Eye (tissue), 1 donor: Measurements from ENCODE around the gene CLK3.
"Not testable (repeated sequence)": the region's sequence is repeated elsewhere in the genome, so short reads cannot be mapped to it uniquely, and the experiment has no call there.

Source experiments
- DNase-seq: peaks from one replicate; pipeline ENCODE4 v3.0.0-alpha.2; 2015

CLK3 gene

GRCh38 chr15:74615508-74616365 is at the start of gene CLK3:
TSS of gene CLK3 (plus strand) at chr15:74615836. CDS start at chr15:74619197, 3,361 bp downstream.
- peak; percentile 98 for DNase-seq

DNA sequence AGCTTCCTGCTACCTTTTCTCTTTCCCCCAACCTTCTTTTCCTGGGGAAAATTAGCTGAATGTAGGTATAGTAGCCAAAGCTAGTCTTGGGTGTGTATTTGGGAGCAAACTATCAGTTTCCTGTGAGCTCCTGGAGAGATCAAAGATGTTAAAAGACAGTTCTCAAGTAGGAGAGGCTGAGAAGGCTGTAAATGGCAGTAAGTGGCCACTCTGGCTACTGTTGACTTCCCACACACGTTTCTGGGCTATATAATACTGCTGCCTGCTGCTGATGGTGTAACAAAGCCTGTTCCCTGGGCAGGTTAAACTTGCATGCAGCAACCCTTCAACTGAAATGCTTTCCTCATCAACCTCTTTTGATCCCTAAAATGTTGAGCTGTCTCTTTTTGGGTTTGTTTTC is 47.0 kb upstream of the CLK3 start:
- no peak for DNase-seq

DNA sequence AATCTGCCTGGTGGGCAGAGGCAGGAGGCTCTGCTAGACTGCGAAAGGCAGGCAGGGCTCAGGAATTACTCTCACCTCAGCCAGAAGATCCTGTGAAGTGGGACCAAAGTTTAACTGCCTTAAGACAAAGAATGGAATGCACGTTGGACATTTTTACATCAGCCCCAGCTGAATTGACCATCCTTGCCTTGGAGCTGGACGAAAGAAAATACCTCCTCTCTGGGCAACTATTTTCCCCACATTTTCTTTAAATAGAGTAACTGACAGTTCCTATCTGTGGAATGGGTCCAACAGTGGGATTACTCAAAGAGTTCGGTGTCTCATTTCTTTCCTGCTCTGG is 45.9 kb upstream of the CLK3 start:
- no peak for DNase-seq

DNA sequence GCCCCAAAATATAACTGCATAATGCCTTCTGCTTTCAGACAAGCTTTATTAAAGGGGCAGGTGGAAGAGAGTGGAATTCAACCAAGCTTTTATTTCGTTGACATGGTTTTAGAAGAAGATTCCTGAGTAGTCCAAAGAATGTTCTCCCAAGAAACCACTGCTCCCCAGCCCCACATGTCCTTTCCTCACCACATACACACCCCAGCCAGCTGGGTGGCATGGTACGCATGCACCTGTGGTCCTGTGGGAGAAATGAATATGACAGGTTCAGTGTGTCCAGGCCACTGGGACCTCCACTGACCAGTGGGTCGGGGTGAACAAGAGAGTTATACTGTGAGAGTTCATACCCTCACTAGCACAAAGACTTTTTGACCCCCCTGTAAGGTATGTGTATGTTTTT is 44.4 kb upstream of the CLK3 start:
- no peak for DNase-seq

DNA sequence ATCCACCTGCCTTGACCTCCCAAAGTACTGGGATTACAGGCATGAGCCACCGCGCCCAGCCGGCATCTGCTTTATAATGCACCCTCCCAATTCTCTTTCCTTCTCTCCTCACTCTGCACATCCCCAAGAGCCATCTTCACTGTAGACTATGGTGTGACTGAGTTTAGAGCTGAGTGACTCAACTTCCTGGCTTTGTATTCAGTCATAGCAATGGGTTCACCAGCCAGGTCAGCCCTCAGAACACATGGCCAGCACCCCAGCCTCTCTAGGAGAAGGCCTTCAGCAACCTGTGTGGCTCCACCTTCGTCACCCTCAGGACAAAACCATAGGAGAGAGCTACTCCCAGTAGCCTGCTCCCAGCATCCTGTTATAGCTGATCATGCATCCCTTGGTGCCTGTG is 41.6 kb upstream of the CLK3 start:
- no peak for DNase-seq

DNA sequence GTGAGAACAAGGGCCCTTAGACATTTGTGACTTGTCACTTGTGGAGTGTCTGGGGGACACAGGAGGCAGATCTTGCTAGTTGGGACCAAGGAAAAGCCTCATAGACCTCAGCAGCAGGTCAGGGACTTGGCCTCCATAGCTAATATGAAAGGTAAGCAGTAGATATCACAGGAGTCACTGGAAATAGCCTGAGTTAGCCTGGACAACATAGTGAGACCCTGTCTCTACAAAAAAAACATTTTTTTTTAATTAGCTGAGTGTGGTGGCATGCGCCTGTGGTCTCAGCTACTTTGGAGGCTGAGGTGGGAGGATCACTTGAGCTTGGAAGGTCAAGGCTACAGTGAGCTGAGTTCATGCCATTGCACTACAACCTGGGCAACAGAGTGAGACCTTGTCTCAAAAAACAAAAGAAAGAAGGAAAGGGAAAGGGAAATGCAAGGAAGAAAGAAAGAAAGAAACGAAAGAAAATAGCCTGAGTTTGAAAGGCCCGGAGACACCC is 37.1 kb upstream of the CLK3 start:
- DNase-seq: no peak

DNA sequence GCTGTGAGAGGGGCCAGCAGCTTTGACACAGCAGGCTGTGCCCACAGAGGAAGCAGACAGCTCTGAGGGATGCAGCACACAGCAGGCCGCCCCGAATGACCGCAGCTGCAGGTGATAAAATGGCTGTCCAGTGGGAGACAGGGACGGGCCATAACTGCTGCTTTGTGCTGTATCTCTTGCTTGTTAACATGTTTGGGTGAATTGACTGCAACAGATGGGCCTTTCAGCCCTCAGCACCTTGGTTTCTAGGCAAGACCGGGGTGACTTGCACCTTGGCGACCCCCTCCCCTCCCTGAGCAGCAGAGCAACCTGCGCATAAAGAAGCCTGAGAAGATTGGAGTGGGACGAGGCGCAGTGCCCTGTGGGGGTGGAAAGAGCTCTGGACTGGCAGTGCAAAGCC is 36.6 kb upstream of the CLK3 start:
- no peak for DNase-seq

GRCh38 chr15:74580538-74581350 is 34.9 kb upstream of the CLK3 start:
- no peak for DNase-seq

DNA sequence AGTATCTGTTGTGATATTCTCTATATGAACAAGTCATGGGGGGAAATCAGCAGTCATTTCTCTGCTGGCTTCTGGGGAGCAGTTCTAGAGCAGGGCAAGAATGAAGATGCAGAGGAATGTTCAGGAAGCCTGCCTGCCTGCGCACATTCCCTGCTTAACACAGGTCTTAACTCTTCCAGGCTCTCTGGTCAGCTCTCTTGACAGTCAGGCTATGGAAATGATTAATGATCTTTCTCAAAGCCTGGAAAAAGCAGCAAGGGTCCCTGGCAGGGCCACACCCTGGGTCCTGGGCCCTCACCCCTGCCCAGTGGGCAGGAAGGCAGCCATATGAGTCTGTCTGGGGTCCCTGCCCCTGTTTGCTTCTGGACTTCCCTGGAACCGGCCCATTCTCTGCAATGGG is 31.4 kb upstream of the CLK3 start:
- no peak for DNase-seq

GRCh38 chr15:74584779-74585178 is 30.9 kb upstream of the CLK3 start:
- no peak for DNase-seq

GRCh38 chr15:74585191-74585590 is 30.4 kb upstream of the CLK3 start:
- no peak for DNase-seq

DNA sequence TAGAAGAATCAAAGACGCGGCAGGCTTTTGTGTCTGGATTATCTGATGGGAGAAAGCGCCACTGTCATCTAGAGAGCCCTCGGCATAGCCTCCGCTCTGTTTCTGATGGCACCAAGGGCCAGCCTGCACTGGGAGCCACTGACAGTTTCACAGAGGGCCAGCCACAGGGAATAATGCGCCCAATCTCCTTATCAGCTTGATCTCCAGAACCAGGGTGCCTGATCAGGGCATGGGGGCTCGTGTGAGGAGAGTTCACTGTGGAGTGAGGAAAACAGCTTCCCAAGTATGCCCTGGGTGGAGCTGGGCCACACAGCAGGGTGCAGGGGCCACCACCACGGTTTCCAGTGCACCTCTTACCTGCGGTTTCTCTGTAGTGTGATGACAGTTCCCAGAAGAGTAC is 29.8 kb upstream of the CLK3 start:
- DNase-seq: no peak

DNA sequence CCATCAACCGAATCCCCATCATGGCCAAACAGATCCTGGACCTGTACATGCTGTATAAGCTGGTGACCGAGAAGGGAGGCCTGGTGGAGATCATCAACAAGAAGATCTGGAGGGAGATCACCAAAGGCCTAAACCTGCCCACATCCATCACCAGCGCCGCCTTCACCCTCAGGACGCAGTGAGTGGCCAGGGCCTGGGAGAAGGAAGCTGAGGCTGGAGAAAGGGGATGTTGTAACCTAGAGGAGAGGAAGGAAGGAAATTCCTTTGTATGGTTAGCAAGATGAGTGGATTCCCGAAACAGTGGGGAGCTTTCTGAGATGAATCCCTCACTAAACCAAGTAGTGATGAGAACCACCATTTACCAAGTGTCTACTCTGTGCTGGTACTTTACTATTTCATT is 25.8 kb upstream of the CLK3 start:
- no peak for DNase-seq

DNA sequence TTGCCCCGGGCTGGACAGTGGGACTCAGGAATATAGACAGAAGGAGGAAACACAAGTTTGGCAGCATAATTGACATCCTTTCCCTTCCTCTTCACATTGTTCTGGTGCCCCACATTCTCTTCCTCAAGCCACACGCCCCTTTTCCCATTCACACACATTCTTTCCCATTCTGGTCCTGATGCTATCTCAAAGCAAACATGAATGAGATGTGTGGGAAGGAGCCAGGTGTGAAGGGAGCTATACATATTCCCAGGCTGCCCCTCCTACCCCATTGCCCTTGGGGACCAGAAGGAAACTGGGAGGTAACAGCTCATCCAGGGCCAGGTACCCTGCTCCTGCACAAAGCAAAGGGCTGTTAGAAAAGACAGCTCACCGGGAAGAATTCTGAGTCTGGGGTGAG is 23.4 kb upstream of the CLK3 start:
- no peak for DNase-seq

DNA sequence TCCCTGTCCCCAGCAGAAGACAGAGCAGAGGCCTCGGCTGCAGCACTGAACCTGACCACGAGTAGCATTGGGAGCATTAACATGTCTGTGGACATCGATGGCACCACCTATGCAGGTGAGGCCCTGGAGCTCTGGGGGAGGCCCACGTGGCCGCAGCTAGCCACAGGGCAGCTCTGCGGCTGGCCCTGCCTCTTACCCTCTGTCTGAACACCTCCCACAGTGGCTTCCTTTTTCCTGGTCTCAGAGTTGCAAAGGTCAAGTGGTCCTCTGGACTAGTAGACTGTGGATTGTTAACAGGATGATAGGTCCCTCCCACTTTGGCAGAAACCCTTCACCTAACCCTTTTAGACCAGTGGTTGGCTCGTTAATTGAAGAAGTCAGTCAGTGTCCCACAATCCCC is 22.5 kb upstream of the CLK3 start:
- no peak for DNase-seq

DNA sequence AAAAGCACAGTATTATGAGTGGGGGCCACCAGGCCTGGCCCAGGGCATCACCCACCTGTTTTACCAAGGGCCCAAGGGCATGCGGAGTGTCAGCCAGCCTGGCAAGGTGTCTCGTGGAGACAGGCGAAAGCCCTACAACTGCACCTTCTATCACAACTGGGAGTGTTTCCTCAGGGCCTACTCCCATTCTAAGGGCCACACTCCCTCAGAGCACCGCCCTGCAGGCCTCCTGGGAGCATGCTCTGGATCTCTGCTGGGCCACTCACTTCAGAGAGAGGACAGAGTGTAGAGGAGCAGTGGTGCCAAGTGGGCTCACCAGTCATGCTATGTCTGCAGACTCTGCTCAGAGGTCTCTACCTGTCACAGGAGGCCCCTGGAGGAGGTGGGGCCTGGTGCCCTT is 21.2 kb upstream of the CLK3 start:
- DNase-seq: no peak

DNA sequence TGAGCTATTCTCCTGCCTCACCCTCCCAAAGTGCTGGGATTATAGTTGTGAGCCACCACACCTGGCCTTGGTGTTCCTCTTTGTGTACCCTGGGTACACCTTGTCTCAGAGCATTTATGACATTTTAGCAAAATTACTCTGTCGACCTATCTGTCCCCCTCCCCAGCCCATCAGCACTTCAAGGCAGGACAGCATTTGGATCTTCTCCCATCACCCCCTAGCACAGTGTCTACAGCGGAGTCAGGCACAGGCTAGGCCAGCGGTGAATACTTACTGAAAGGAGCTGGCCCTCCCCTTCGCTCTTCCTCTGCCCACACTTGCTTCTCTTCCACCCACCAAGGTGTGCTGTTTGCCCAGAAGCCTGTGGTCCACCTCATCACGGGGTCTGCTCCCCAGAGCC is 20.4 kb upstream of the CLK3 start:
- no peak for DNase-seq

- DNase-seq: not testable (repeated sequence)
Measured at GRCh38 chr15:74596736-74597135, 18.9 kb upstream of the CLK3 start.

DNA sequence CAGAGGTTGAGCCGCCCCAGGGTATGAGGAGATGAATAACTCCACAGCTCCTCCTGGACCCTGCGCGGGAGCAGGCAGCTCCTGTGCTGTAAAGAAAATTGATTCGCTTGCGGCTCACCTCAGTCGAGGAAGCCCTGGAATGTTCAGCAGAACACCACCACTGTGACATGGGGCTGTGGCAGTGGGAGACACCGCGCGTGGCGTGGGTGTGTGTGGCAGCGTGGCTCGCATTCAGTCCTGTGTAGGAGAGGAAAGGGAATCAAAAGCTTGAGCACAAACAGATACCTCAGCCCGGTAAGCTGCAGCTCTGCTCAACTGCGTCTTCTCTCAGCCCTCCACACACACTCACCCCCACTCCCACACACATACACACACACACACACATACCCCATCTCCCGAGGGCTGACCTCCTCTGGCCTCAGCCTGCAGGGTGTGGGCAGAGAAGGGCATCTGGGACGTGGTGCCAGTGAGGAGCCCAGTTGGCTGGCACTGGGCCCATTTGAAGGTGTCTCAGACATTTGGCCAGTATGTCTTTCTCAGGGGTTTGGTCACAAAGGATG is 18.4 kb upstream of the CLK3 start:
- DNase-seq: not testable (repeated sequence)

- DNase-seq: peak; percentile 97
Measured at GRCh38 chr15:74598126-74598842, 17.4 kb upstream of the CLK3 start.

DNA sequence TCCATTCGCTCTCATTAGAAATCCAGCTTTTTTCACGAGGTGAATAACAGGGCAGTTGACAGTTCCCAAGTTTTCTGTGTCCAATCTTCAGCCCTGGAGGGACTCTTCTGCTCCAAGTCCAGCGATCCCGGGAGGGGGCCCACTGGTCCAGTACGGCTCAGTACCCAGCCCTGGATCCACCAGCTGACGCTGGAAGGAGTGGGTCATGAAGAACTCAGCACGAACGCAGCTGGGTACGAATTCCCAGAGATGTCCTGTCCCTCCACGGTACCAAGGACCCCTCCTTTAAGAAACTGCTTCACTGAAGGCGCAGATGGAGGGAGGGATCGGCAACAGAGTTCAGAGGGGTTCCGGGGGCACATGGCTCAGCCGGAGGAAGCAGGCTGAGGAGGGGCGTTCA is 16.5 kb upstream of the CLK3 start:
- no peak for DNase-seq

- no peak for DNase-seq
Measured at GRCh38 chr15:74603026-74603788, 12.4 kb upstream of the CLK3 start.
